NCI-H1092 (cell line): ENCODE results near the gene CD244.
"Not testable (repeated sequence)": the region's sequence is repeated elsewhere in the genome, so short reads cannot be mapped to it uniquely, and the experiment has no call there.

Experiments
- DNase-seq: peaks from one replicate; lab custom pipeline; 2025; lab: John Stamatoyannopoulos, UW

Gene CD244

DNA sequence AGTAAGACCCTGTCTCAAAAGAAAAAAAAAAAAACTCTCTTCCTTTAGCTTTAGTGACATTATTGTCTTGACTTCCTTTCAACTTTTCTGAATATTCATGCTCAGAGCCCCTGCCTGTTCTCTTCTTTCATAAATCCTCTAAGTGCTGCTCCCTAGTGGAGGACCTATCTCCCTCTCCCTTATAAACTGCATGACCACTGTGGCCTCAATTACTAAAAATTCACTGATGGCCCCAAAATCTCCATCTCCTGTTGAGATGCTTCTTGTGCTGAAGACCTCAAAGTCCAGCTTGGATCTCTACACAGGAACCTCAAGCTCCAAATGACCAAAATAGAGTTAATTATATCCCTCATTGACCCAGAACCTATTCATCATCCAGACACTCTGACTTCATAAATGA, 14.5 kb upstream of the CD244 start:
- no peak for DNase-seq

DNA sequence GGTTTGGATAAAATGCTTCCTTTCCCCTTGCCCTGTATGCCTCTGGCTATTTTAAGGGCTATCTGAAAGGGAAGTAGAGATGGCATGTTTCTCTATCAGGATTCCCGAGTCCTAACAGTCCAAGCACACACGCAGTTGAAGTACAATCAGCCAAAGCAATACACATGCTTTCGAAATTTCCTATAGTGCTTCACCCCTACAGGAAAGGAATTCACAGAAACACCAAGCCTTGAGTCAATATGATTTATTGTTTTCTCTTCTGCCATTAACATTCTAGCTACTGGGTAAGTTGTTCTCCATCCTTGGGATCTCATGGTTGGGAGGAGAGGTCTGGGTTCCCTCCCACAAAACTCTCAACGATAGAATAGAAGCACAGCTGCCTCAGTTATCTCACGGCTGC, 13.6 kb upstream of the CD244 start:
- DNase-seq = no peak

DNA sequence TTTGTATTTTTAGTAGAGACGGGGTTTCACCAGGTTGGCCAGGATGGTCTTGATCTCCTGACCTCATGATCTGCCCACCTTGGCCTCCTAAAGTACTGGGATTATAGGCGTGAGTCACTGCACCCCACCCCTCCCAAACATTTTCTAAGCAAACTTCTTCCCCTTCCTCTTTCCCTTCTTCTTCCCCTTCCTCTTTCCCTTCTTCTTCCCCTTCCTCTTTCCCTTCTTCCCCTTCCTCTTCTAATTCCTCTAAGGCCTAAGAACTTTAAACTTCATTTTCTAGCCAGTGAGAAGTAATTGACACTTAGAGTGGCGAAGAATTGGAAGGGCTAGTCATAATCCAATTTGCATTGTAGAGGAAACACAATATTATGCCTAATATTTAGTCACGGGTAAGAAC, 12.9 kb upstream of the CD244 start:
- DNase-seq = not testable (repeated sequence)

DNA sequence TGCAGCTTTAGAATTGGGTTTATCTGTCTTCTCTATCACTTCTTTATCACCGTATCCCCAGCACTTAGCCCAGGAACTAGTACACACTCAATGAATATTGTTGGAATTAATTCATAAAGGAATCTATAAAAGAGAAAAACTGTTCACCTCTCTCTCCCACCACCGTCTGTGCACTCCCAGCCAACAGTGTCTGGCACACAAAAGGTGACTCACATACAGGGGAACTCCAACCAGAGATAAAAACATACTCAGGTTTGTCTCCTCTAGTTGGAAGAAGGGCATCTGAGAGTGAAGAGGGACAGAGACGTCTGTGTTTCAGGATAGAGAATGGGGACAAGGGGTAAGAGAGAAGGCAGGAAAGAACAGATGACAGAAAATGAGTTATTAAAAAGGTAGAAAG, 12.2 kb upstream of the CD244 start:
- DNase-seq = no peak

DNA sequence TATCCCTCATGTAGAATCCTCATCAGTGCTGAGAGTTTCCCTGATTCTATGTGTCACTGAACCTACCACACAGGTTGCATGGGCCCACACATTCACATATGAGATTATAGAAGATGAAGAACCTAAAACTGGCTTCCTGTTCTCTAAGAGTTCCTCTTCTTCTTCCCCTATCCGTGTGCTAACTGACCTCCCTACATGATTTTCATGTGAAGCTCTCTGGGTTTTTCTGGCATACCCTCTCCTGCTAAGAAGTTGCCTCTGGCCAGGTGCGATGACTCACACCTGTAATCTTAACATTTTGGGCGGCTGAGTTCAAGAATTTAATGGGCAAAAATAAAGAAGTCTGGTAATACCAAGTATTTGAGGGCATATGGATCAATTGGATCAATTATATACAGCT, 5.5 kb upstream of the CD244 start:
- no peak for DNase-seq

DNA sequence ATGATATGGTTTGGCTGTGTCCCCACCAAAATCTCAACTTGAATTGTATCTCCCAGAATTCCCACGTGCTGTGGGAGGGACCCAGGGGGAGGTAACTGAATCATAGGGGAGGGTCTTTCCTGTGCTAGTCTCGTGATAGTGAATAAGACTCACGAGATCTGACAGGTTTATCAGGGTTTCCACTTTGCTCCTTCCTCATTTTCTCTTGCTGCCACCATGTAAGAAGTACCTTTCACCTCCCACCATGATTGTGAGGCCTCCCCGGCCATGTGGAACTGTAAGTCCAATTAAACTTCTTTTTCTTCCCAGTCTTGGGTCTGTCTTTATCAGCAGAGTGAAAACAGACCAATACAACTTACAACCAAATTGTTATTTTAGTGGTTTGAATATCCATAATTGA, 5.0 kb upstream of the CD244 start:
- not testable (repeated sequence) for DNase-seq

DNA sequence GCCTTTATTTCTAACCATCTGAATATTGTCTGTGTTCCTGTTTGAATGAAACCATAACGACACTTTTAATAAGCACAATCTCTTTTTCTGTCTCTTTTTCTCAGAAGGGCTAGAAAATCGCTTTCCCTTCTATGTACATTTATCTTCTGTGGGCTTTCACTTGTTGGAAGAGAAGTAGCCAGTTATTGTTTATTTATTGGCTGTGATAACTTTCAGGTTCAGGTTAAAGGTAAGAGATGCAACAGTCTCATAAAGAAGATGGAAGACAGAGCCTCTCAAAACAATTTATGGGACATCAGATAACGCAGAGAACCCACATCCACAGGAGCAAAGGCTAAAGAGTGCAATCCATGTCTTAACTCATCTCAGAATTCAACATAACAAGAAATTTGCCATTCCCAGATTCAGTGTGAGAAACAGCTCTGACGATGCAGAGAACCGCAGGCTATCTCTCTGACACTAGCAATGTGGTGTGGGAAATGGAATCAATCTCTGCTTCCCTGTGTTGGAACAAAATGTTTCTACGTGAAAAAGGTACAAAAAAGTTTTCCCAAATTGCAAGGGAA, 4.1 kb upstream of the CD244 start:
- no peak for DNase-seq

DNA sequence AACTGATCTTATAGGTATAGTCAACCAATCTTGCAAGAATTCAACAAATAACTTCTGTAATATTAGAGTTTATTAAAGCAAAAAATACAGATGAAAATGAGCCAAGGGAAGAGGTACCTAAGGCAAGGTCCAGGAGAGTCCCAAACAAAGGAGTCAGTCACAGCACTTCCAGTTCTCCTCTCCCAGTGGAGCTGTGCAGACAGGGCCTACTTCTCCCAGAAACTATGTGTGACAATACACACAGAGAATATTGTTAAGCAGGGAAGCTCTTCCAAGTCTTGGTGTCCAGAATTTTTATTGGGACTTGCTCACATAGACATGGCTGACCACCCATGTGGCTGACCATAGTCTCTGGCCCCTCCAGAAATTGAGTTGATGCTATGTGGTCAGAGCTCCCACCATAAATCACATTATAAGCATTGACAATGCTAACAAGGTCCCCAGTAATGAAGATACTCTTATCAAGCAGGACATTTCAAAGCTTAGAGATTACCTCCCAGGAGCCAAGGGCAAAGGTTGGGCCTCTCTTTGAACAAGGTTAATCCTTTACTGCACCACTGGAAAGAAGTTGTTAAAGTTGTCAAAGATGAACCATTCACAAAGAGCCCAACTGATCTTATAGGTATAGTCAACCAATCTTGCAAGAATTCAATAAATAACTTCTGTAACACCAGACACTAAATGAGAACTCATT, 3.5 kb upstream of the CD244 start:
- DNase-seq = no peak

DNA sequence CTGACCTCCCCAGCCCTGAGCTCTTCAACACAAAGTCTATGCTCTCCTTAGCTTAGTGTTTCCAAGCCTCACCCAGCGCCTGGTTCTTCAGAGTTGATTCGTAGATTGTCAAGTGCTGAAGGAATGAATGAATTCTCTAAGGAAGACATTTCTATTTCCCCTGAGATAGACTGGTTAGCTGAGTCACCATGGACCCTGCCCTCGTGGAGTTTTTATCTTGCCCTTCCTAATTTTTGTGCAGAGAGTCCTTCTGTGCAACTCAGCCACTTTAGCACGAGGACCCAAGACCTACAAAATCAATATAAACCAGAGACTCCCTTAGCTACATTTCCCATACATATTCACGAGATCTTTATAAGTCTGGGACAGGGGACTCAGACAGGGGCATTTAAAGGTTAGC, 2.6 kb upstream of the CD244 start:
- no peak for DNase-seq

DNA sequence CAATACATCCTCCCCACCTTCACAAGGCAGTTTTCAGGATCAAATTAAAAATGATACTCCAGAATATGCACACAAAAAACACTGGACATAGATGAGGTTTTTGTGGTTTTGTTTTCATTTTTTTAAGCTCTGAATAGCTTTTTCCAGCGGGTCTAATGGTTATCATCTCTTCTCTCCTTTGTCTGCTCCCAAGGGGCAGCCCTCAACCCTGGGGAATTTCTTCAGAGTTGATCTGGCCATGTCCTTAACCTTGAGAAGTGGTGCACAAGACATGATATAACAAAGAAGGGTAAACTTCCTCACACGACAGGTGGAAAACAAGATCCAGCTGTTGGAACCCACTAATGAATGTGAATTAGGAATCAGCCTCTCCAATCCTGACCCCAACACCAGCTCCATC, 1.5 kb upstream of the CD244 start:
- DNase-seq = no peak

DNA sequence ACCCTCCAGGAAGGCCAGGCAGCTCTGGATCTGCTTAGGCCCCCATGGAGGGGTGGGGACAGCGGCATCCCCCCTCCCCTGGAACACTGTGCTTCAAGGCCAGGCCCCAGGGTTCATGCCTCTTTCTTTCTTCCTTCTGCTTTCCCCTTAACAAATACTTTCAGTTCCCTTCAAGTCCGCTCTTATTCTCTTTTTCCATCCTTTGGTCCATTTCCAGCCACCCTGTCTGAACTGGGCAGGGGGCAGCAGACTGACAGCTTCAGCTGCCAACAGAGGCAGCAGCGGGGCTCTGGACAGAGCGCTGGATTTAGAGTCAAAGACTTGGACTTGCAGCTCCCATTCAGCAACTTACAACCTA, 1.1 kb upstream of the CD244 start:
- DNase-seq = no peak

DNA sequence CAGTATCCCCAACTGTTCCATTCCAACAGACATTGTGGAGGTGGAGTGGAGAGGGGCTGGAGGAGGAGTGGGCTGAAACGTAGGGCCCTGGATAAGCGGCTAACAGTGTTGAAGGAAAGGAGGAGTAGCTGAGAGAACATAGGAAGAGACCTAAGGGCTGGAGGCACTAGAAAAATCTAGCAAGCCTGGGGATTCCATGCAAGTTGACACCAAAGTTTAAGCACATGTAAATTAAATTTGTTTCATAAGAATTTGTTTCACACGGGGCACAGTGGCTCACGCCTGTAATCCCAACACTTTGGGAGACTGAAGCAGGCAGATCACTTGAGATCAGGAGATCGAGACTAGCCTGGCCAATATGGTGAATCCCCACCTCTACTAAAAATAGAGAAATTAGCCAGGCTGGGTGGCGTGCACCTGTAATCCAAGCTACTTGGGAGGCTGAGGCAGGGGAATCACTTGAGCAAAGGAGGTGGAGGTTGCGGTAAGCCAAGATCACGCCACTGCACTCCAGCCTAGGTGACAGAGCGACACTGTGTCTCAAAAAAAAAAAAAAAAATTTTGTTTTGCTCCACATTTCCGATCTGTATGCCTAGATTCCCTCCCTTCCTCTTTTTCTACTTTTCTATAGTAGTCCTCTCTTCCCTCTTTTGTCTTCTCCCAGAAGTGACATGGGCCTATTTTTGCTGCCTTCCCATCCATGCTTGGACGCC, 530 bp upstream of the CD244 start:
- DNase-seq = no peak

DNA sequence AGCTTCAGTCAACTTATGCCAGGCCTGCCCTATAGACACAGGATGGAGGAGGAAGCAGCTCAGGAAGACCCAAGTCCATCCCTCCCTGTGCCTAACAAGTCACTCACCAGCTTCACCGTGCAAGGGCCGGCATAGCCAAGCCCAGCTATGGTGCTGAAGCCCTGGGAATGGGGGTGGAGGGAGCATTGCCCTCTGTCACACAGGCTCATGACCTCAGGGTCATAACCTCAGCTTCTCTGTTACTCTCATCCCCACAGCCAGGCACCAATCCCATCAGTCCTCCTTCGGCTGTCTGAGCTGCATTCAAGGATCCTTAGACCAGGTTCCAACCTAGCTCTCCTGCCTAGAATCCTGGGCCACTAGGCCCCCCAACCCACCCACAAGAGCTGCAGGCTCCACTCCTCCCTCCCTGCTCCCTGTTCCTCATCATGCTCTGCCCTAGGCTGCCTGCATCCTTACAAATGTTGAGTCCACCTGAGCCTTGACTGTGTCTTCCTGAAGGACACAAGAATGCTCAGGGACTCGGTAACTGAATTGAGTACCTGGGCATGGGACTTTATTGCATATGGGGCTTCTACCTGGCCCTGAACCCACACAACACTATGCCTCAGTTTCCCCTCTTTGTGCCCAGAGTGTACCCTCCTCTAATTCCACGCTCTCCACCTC, 1.7 kb downstream of the CD244 start:
- no peak for DNase-seq

DNA sequence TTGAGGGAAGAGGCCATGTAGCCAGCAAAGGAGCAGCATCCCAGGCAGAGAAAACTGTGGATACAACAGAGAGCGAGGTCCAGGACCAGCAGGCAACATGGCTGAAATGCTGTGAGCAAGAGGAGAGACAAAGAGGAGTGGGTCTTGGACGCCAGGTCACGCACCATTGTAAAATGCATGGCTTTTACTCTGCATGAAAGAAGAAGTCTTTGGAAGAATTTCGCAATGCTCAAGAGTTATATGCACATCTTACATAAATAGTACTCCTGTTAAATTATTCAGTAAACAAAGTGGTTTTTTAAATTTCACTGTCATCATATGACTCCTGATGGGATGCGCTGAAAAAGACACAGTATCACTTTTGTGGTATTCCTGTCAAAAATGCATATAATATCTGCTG, 3.5 kb downstream of the CD244 start:
- DNase-seq = no peak

DNA sequence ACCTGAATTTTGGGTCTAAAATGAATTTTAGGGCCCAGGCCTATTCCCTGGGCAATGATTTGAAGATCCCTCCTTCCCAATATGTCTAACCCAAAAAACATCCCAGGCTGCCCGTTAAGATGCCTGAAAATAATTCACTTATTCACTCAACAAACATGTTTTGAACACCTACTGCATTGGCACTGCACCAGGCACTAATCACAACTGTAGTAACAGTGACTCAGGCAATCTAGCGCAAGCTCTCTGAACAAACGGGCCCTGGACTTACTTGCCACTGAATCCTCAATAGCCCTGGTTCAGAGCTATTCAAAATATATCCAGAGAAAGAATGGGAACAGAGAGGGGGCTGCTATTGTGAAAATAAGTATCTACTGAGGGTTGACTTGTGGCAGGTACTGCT, 4.2 kb downstream of the CD244 start:
- no peak for DNase-seq

DNA sequence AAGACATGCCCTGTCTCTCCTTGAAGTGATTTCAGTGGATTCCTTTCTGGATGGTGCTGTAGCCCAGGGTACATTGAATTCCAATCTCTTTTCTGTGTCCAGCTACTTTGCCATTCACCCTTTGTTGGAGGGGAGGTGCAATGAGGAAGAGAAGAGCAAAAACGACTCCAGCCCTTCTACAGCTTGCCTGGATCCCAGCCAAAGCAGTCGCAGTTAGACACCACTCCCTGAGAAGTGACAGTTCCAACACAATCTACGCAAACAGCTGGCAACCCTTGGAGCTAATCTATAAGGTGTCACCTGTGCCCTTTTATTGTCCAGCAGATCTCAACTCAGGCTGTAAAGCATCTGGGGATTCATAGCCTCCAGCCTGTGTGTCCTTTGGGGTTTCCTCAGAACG, 4.6 kb downstream of the CD244 start:
- no peak for DNase-seq

DNA sequence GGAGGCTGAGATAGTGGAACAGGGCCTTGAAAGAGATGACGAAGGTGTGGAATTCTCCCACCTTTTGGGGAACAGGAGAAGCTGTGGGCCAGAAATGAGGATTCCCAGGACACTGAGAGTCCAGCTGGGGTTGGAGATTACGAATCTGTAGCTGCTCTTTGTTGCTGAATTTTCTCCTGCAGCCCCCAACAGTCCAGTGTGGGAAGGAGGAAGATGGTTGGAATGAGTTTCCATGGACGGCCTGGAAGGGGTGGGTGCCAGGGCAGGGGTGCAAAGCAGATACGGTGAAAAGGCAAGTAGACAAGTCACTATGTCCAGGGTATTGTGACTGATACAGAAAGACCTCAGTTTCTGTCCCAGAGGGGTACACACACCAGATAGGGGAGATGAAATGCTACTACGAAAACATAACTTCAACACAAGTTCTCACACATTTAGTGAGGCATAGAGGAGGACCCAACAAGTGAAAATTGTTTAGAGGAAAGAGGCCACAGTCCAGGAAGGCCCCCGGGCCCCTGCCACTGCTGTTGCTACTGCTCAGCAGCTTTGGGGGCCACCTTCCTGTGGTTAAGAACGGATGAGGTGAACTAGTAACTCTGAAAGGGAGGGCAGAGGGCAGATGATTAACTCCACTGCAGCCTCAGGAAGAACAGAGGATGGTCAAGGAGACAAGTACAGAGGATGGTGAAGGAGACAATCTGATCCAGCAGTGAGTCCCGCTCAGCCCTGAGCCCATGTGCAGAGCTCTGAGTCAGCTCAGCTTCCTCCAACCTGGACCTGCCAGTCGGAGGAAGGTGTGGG, 7.3 kb downstream of the CD244 start:
- no peak for DNase-seq

DNA sequence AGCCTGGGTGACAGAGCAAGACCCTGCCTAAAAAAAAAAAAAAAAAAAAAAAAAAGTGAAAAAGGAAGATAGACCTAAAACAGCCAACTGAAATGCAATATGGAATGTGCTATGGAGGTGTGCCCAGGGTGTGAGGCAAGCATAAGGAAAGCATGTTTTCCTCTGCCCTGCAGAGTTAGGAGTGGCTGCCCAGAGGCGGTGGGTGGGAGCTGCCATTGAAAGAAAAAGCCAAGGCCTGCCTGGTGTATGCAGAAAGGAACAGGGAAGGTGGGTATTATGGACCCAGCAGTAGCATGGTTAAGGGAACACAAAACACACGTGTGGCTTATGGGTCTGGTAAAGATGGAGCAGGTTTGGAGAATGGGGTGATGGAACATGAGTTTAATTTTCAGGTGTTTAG, 8.9 kb downstream of the CD244 start:
- no peak for DNase-seq

DNA sequence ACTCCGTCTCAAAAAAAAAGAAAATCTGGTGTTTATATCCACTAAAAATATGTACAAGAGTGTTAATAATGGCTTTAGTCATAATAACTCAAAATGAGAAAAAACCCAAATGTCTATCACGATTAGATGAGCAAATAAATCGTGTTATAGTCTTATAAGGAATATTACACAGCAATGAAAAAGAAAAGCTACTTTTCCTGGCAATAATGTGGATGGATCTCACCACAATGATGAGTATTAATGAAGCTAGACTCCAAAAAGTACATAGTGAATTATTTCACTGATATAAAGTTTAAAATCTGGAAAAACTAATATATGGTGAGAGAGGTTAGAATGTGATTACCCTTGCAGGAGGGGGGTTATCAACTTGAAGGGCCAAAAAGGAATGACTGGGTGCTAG, 9.7 kb downstream of the CD244 start:
- DNase-seq = no peak

DNA sequence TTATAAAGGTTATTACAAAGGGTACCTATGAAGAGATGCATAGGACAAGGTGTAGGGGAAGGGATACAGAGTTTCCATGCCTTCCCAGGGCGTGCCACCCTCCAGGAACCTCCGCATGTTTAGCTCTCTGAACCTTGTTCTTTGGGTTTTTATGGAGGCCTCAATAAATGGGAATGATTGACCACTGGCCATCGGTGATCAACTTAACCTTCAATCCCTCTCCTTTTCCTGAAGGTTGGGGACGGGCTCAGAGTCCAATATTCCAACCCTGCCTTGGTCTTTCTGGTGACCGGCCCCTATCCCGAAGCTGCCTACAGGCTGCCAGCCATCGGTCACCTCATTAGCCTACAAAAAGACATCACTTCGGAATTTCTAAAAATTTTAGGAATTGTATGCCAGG, 11.7 kb downstream of the CD244 start:
- no peak for DNase-seq

DNA sequence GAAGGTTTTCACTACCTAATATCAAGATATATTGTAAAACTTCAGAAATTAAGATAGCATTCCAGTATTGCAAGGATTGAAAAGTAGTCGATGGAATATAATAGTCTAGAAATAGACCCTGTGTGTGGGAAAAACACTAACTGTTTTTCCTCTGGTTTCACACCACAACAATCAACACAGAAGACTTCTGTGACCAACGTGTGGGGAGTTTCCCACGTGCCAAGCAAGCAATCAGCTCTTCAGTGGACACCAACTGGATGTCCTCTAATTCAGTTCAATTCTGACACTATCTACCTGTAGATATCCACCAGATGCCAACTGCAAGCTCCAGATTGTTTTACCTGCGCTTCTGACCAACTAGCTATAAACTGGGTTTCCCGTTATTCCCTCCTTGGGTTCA, 12.1 kb downstream of the CD244 start:
- DNase-seq = no peak

DNA sequence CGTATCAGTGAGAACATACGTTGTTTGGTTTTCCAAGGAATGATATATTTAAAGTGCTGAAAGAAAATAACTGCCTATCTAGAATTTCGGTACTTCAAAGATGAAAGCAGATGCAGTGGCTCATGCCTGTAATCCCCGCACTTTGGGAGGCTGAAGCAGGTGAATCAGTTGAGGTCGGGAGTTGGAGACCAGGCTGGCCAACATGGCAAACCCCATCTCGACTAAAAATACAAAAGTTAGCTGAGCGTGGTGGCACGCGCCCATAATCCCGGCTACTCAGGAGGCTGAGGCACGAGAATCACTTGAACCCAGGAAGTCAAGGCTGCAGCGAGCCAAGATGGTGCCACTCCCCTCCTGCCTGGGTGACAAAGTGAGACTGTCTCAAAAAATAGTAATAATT, 16.4 kb downstream of the CD244 start:
- no peak for DNase-seq
